KMS-11 (cell line): ENCODE data around the gene TFAM.
"Not testable (repeated sequence)": the region's sequence is repeated elsewhere in the genome, so short reads cannot be mapped to it uniquely, and the experiment has no call there.

Experiments
- H2AFZ ChIP-seq: fragments of 200-600 bp; sonication (generic); 2 replicates; pipeline ENCODE4 v1.6.1; 2016; ENCODE audit warnings: antibody characterized with exemption, mixed run types, low read depth
- H3K27ac ChIP-seq: fragments of 200-600 bp; sonication (generic); 2 replicates; pipeline ENCODE4 v1.6.1; 2016; ENCODE audit warnings: mild to moderate bottlenecking, mixed run types
- H3K27me3 ChIP-seq: fragments of 200-600 bp; sonication (generic); 2 replicates; pipeline ENCODE4 v1.6.1; 2017; ENCODE audit warnings: mild to moderate bottlenecking, low read depth, mixed run types, moderate library complexity; ENCODE audit not compliant: insufficient read depth
- H3K36me3 ChIP-seq: fragments of 200-600 bp; sonication (generic); 2 replicates; pipeline ENCODE4 v1.6.1; 2017; ENCODE audit warnings: mild to moderate bottlenecking, mixed run types; ENCODE audit not compliant: insufficient read depth
- H3K4me1 ChIP-seq: fragments of 200-600 bp; sonication (generic); 2 replicates; pipeline ENCODE4 v1.6.1; 2016; ENCODE audit warnings: mild to moderate bottlenecking, low read depth, mixed run types; ENCODE audit not compliant: poor library complexity, severe bottlenecking
- H3K4me2 ChIP-seq: fragments of 200-600 bp; sonication (generic); 2 replicates; pipeline ENCODE4 v1.7.0; 2016; ENCODE audit warnings: mild to moderate bottlenecking, mixed run types
- H3K4me3 ChIP-seq: fragments of 200-600 bp; sonication (generic); IDR thresholded peaks from 2 replicates; pipeline ENCODE4 v1.6.1; 2017; ENCODE audit warnings: low read depth, low read length, mixed read lengths; ENCODE audit not compliant: insufficient read depth
- H3K79me2 ChIP-seq: fragments of 200-600 bp; sonication (generic); 2 replicates; pipeline ENCODE4 v1.6.1; 2016; ENCODE audit warnings: low read depth, mixed run types; ENCODE audit not compliant: insufficient read depth
- H3K9ac ChIP-seq: fragments of 200-600 bp; sonication (generic); 2 replicates; pipeline ENCODE4 v1.6.1; 2016; ENCODE audit warnings: mild to moderate bottlenecking, mixed run types
- H4K20me1 ChIP-seq: fragments of 200-600 bp; sonication (generic); 2 replicates; pipeline ENCODE4 v1.6.1; 2016; ENCODE audit warnings: mild to moderate bottlenecking, mixed run types; ENCODE audit not compliant: insufficient read depth
- TF ChIP-seq, protein P1 (sequence below): fragments of 200-600 bp; sonication (generic); conservative IDR thresholded peaks from 2 replicates; pipeline ENCODE4 v1.6.1; 2017; ENCODE audit warnings: low read depth, mild to moderate bottlenecking, antibody characterized with exemption, low read length, moderate library complexity, mixed read lengths

Gene TFAM

GRCh38 chr10:58409956-58410610 lies 24.9 kb downstream of the TFAM start:
- Histone ChIP-seq H3K27ac (no peak overlapping the region), H3K4me2 (no peak overlapping the region), H3K4me3 (no peak overlapping the region), H3K27me3 (no peaks in the 10 kb centered on the region), H4K20me1 (no peaks in the 10 kb centered on the region), H2AFZ (no peak overlapping the region), H3K79me2 (no peaks in the 10 kb centered on the region), H3K9ac (no peak overlapping the region), H3K36me3 (no peaks in the 10 kb centered on the region), H3K4me1 (no peaks in the 10 kb centered on the region)
- TF ChIP-seq, protein P1, sequence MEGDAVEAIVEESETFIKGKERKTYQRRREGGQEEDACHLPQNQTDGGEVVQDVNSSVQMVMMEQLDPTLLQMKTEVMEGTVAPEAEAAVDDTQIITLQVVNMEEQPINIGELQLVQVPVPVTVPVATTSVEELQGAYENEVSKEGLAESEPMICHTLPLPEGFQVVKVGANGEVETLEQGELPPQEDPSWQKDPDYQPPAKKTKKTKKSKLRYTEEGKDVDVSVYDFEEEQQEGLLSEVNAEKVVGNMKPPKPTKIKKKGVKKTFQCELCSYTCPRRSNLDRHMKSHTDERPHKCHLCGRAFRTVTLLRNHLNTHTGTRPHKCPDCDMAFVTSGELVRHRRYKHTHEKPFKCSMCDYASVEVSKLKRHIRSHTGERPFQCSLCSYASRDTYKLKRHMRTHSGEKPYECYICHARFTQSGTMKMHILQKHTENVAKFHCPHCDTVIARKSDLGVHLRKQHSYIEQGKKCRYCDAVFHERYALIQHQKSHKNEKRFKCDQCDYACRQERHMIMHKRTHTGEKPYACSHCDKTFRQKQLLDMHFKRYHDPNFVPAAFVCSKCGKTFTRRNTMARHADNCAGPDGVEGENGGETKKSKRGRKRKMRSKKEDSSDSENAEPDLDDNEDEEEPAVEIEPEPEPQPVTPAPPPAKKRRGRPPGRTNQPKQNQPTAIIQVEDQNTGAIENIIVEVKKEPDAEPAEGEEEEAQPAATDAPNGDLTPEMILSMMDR: no peak

- Histone ChIP-seq H3K4me2 (no peak overlapping the region), H2AFZ (no peak overlapping the region), H3K36me3 (no peaks in the 10 kb centered on the region), H3K9ac (no peak overlapping the region), H3K4me1 (no peaks in the 10 kb centered on the region), H3K79me2 (no peaks in the 10 kb centered on the region), H4K20me1 (no peaks in the 10 kb centered on the region), H3K4me3 (no peak overlapping the region), H3K27ac (no peak overlapping the region), H3K27me3 (no peaks in the 10 kb centered on the region)
- TF ChIP-seq, protein P1: no peak
Measured at GRCh38 chr10:58412502-58412961, 27.3 kb downstream of the TFAM start.

DNA sequence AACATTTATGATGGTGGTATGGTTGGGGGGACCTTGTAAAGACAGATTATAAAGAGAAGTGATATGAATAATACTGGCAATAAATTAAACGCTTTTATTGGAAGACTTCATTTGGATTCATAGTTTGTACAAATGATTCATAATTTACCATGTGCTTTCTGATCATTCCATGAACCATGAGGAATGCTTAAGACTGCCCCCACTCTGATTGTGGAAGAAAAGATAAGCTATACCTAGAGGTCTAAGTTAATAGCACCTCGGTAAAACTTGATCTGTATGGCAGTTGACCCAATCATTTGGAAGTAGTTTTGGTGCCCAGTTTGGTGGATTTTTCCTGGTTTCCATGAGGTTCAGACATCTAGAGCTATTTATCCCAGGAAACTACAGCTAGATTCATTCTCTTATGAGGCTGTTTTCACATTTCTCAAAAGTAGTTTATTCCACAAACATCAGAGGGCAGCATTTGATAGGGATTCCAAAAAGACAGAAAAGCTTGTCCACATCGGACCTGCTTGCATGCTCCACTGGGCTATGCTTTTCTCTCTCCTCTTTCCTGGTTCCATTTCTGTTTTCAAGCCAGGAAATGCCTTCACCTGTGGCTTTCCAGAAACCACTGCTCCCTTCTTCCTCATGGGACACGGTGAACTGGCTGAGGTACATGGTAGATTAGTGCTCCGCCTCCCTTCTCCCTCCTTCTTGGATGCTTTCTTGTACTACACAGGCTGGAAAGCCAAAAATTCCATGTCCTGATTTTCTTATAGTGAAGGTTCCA lies 29.2 kb downstream of the TFAM start:
- Histone ChIP-seq H3K4me1 (no peaks in the 10 kb centered on the region), H3K79me2 (no peaks in the 10 kb centered on the region), H4K20me1 (no peaks in the 10 kb centered on the region), H3K9ac (no peak overlapping the region), H3K4me3 (no peak overlapping the region), H3K36me3 (no peaks in the 10 kb centered on the region), H3K27ac (no peak overlapping the region), H3K27me3 (no peaks in the 10 kb centered on the region), H3K4me2 (no peak overlapping the region), H2AFZ (no peak overlapping the region)
- TF ChIP-seq, protein P1: no peak

DNA sequence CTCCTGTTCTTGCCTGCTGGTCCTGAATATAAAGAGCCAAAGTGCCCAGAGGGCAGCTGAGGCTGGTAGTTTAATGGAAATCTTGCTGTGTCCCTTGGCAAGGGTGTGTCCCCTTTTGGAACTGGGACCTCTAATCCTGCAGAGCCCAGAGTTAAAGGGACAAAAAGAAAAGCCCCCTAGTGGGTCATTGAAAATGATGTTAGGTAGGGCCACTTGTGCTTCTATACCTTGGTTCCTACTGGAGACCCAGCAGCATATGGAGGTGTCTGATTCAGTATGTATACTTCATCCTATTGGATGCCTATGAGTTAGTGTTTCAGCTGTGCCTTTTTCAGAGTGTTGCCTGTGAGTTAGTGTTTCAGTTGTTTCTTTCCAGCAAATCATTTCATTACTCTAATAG lies 30.5 kb downstream of the TFAM start:
- Histone ChIP-seq H3K36me3 (no peaks in the 10 kb centered on the region), H4K20me1 (no peaks in the 10 kb centered on the region), H3K4me3 (no peak overlapping the region), H3K27me3 (no peaks in the 10 kb centered on the region), H3K9ac (no peak overlapping the region), H3K27ac (no peak overlapping the region), H3K4me2 (no peak overlapping the region), H3K79me2 (no peaks in the 10 kb centered on the region), H2AFZ (no peak overlapping the region), H3K4me1 (no peaks in the 10 kb centered on the region)
- TF ChIP-seq, protein P1: no peak

GRCh38 chr10:58417902-58418301 lies 32.7 kb downstream of the TFAM start:
- not testable (repeated sequence) for H3K27me3 ChIP-seq, H4K20me1 ChIP-seq, H3K27ac ChIP-seq, H3K4me1 ChIP-seq, H3K79me2 ChIP-seq, H3K9ac ChIP-seq, H3K4me2 ChIP-seq, H3K4me3 ChIP-seq, H3K36me3 ChIP-seq, H2AFZ ChIP-seq
